ENCODE results near the gene DGKH. TPM values are rescaled to one million over a fixed set of nuclear protein-coding genes. Genes with fewer than 3 reads are reported as not detected.

Gene DGKH
- total and polyA plus RNA-seq, 2 donors (not counting 1 experiment from before 2014, with no cell fraction given), result 6.1 to 7.9 TPM

DNA sequence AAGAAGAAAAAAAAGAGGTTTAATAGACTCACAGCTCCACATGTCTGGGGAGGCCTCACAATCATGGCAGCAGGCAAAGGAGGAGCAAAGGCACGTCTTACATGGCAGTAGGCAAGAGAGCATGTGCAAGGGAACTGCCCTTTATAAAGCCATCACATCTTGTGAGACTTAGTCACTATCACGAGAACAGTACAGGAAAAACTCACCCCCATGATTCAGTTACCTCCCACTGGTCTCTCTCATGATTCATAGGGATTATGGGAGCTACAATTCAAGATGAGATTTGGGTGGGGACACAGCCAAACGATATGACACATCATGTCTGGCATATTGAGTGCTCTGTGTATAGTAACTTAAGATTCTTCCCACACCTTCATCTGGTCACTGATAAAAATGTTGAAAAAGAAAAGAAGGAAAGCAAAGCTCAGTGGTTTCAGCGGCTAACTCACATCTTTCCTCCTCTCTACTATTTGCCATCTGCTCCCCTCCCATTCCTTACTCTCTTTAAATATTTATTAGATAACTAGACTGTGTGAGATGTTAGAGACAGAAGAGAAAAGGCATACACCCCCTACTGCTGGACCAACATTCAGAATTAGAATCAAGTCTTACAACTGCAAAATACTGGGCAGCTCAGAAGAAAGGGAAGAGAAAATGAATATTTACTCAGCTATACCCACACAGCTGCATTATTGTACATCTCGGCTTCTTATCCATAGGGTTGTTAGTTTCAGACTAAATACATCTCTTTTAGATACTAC is 163.4 kb downstream of the DGKH start:
- Histone ChIP-seq H3K27ac (ENCODE audit: insufficient read depth, low read length) (no peak overlapping the region), H3K4me2 (ENCODE audit: extremely low read depth, insufficient read depth, low read length) (no peak overlapping the region), H4K20me1 (ENCODE audit: control insufficient read depth, extremely low read depth, insufficient read depth, low read length) (no peaks in the 10 kb centered on the region), H3K9ac (ENCODE audit: insufficient read depth, low read length) (no peak overlapping the region), H3K4me1 (ENCODE audit: control insufficient read depth, extremely low read depth, insufficient read depth, low read length) (no peaks in the 10 kb centered on the region), H3K9me3 (ENCODE audit: control insufficient read depth, insufficient read depth, low read depth, low read length) (no peaks in the 10 kb centered on the region), H3K4me3 (replicated peaks in 1 of 4; ENCODE audit: control extremely low read depth in 1 of 4, insufficient read depth in 1 of 4, low read depth in 3 of 4, low read length in 4 of 4) (no peak overlapping the region), H3K79me2 (ENCODE audit: control insufficient read depth, insufficient read depth, low read length) (no peaks in the 10 kb centered on the region), H2AFZ (ENCODE audit: low read length) (no peak overlapping the region), H3K27me3 (ENCODE audit: control insufficient read depth, insufficient read depth, low read length) (no peaks in the 10 kb centered on the region), H3K36me3 (ENCODE audit: control insufficient read depth, insufficient read depth, low read length) (no peaks in the 10 kb centered on the region)
- peak; percentile 12 to 44 for DNase-seq (ENCODE audit: low read depth in 2 of 2)
- TF ChIP-seq CTCF (conservative IDR thresholded peaks at IDR 0.05 in 1 of 2, IDR thresholded peaks at IDR 0.05 in 1 of 2; ENCODE audit: low read depth in 1 of 2, low read length in 2 of 2), result no peak
- TF ChIP-seq EZH2 (IDR thresholded peaks at IDR 0.05; ENCODE audit: low read length, missing control alignments), result no peak

DNA sequence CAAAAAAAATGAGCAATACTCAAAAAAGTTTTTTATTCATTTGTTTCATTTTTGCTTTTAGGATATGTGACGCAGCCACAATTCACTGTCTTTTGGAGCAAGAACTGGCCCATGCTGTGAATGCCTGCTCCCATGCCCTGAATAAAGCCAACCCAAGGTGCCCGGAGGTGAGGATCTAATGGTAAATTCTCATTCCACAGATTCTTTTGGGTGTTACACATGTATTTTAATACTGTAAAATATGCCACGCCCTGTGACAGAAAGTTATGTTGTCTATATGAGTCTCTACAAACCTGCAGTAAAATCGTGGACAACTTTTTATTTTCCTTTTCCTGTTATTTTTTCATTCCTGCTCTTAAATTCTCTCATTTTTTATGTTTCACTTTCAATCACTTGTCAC is 166.0 kb downstream of the DGKH start:
- no peak overlapping the region for H3K9ac ChIP-seq (ENCODE audit: insufficient read depth, low read length)
- H3K36me3 ChIP-seq (ENCODE audit: control insufficient read depth, insufficient read depth, low read length), result no peaks in the 10 kb centered on the region
- TF ChIP-seq EZH2 (IDR thresholded peaks at IDR 0.05; ENCODE audit: low read length, missing control alignments) (no peak), CTCF (conservative IDR thresholded peaks at IDR 0.05 in 1 of 2, IDR thresholded peaks at IDR 0.05 in 1 of 2; ENCODE audit: low read depth in 1 of 2, low read length in 2 of 2) (no peak)

DNA sequence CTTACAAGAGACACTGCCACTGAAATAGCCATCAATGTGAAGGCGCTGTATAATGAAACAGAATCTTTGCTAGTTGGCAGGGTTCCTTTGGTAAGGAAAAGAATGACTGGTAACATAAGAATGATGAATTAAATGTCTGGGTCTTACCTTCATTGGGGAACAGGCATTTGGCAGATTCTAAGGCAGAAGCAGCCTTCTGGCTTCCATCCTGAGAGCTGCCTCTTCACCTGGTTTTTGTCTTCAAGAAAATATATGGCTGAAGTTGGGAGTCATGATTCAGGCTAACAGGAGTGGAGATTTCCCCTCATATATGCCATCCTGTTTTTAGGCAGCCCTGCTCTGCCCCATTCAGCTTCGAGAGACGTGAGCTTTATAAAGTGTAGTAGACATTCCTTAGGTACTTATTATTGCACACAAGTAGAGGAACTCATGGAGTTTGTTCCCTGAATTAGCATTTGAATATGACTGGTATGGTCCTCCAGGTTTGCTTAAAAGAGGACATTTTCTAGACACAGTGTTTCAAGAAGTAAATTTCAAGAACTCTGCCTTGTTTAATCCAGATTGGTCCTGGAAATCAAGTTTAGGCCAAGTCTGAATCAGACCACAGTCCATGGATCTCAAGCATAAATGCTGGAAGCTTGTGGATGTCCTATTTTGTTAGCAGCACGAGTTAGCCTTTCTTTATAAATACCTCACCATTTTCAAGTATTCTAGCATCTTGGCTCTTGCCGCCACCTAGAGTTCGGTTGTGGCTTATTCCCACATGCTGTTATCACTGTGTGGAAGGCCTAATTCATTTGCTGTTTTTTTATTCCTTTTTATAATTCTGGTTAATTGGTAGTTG is 167.4 kb downstream of the DGKH start:
- Histone ChIP-seq H3K27me3 (ENCODE audit: control insufficient read depth, insufficient read depth, low read length) (no peaks in the 10 kb centered on the region), H3K79me2 (ENCODE audit: control insufficient read depth, insufficient read depth, low read length) (no peaks in the 10 kb centered on the region), H3K4me2 (ENCODE audit: extremely low read depth, insufficient read depth, low read length) (no peak overlapping the region), H3K27ac (ENCODE audit: insufficient read depth, low read length) (no peak overlapping the region), H2AFZ (ENCODE audit: low read length) (peak overlapping the region; percentile 24), H3K4me1 (ENCODE audit: control insufficient read depth, extremely low read depth, insufficient read depth, low read length) (no peaks in the 10 kb centered on the region), H3K9ac (ENCODE audit: insufficient read depth, low read length) (no peak overlapping the region), H4K20me1 (ENCODE audit: control insufficient read depth, extremely low read depth, insufficient read depth, low read length) (no peaks in the 10 kb centered on the region), H3K4me3 (replicated peaks in 1 of 4; ENCODE audit: control extremely low read depth in 1 of 4, insufficient read depth in 1 of 4, low read depth in 3 of 4, low read length in 4 of 4) (no peak overlapping the region), H3K9me3 (ENCODE audit: control insufficient read depth, insufficient read depth, low read depth, low read length) (no peaks in the 10 kb centered on the region), H3K36me3 (ENCODE audit: control insufficient read depth, insufficient read depth, low read length) (no peaks in the 10 kb centered on the region)
- peak; percentile 34 to 68 for DNase-seq (ENCODE audit: low read depth in 2 of 2)
- no peak for TF ChIP-seq EZH2 (IDR thresholded peaks at IDR 0.05; ENCODE audit: low read length, missing control alignments)
- TF ChIP-seq CTCF (conservative IDR thresholded peaks at IDR 0.05 in 1 of 2, IDR thresholded peaks at IDR 0.05 in 1 of 2; ENCODE audit: low read depth in 1 of 2, low read length in 2 of 2), result peak; percentile 58 to 76

More for the DNA sequence above, 166.0 kb downstream of the DGKH start:
- Histone ChIP-seq H3K79me2 (ENCODE audit: control insufficient read depth, insufficient read depth, low read length) (no peaks in the 10 kb centered on the region), H3K27me3 (ENCODE audit: control insufficient read depth, insufficient read depth, low read length) (no peaks in the 10 kb centered on the region), H3K4me3 (replicated peaks in 1 of 4; ENCODE audit: control extremely low read depth in 1 of 4, insufficient read depth in 1 of 4, low read depth in 3 of 4, low read length in 4 of 4) (no peak overlapping the region), H4K20me1 (ENCODE audit: control insufficient read depth, extremely low read depth, insufficient read depth, low read length) (no peaks in the 10 kb centered on the region), H3K4me1 (ENCODE audit: control insufficient read depth, extremely low read depth, insufficient read depth, low read length) (no peaks in the 10 kb centered on the region), H2AFZ (ENCODE audit: low read length) (no peak overlapping the region), H3K4me2 (ENCODE audit: extremely low read depth, insufficient read depth, low read length) (no peak overlapping the region), H3K9me3 (ENCODE audit: control insufficient read depth, insufficient read depth, low read depth, low read length) (no peaks in the 10 kb centered on the region), H3K27ac (ENCODE audit: insufficient read depth, low read length) (no peak overlapping the region)
- DNase-seq (ENCODE audit: low read depth in 2 of 2), result no peak

Measured in fibroblast of lung (primary cell).